ENCODE data around the gene NR1H2. TPM values are rescaled to one million over a fixed set of nuclear protein-coding genes. Genes with fewer than 3 reads are reported as not detected.
"Not testable (repeated sequence)": the region's sequence is repeated elsewhere in the genome, so short reads cannot be mapped to it uniquely, and the experiment has no call there.

Gene NR1H2
- total RNA-seq, 1 donor from 2014 or later = 28.3 TPM

DNA sequence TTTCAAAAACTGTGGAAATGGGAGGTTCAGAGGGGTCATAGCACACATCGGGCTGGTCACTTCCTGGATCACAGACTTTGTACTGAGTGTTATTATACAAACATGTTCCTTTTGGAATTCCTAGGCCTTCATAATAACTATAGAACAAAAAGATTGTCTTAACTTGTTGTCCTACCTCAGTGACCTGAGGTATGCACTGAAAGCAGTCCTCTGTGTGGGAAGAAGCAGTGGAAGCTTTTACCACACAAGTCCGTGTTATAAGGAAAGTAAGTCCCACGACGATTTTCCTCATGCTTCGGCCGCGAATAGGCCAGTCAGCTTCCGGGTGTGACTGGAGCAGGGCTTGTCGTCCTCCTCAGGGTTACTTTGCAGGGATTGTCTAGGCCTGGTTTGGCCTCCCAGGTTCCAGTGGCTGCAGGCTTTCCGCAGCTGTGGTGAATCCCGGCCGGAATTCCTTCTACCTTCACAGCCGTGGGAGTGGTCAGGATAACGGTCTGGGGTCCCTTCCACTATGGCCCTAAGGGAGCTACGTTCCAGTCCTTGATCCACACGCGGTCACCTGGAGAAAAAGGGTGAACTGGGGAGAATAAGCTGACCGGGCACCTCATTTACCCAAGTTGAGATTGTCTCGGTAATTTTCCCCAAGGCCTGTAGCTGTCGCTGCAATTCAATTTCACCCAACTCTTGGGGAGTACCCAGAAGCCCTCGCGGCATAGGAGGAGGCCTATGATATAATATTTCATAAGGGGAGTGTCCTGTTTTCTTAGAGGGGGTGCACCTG lies 26.8 kb upstream of the NR1H2 start:
- Mint-ChIP-seq H3K4me3 (ENCODE audit: unreplicated experiment) (no peak overlapping the region), H3K36me3 (ENCODE audit: unreplicated experiment) (peaks cover 9% of the 10 kb centered on the region), H3K4me1 (ENCODE audit: low read depth, unreplicated experiment) (no peaks in the 10 kb centered on the region), H3K9me3 (ENCODE audit: unreplicated experiment) (peaks cover 1% of the 10 kb centered on the region), H3K27me3 (ENCODE audit: unreplicated experiment) (no peaks in the 10 kb centered on the region), H3K27ac (ENCODE audit: unreplicated experiment) (no peak overlapping the region)
- TF ChIP-seq, protein P1, sequence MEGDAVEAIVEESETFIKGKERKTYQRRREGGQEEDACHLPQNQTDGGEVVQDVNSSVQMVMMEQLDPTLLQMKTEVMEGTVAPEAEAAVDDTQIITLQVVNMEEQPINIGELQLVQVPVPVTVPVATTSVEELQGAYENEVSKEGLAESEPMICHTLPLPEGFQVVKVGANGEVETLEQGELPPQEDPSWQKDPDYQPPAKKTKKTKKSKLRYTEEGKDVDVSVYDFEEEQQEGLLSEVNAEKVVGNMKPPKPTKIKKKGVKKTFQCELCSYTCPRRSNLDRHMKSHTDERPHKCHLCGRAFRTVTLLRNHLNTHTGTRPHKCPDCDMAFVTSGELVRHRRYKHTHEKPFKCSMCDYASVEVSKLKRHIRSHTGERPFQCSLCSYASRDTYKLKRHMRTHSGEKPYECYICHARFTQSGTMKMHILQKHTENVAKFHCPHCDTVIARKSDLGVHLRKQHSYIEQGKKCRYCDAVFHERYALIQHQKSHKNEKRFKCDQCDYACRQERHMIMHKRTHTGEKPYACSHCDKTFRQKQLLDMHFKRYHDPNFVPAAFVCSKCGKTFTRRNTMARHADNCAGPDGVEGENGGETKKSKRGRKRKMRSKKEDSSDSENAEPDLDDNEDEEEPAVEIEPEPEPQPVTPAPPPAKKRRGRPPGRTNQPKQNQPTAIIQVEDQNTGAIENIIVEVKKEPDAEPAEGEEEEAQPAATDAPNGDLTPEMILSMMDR (IDR thresholded peaks at IDR 0.05; ENCODE audit: partially characterized antibody, unreplicated experiment) = no peak
- no peak for DNase-seq

GRCh38 chr19:50352242-50352641 lies 24.0 kb upstream of the NR1H2 start:
- Mint-ChIP-seq H3K4me1 (ENCODE audit: low read depth, unreplicated experiment) (no peaks in the 10 kb centered on the region), H3K27me3 (ENCODE audit: unreplicated experiment) (no peaks in the 10 kb centered on the region), H3K36me3 (ENCODE audit: unreplicated experiment) (no peaks in the 10 kb centered on the region)

GRCh38 chr19:50353487-50353880 lies 22.8 kb upstream of the NR1H2 start:
- not testable (repeated sequence) for H3K9me3 Mint-ChIP-seq (ENCODE audit: unreplicated experiment); DNase-seq; H3K27me3 Mint-ChIP-seq (ENCODE audit: unreplicated experiment); H3K4me1 Mint-ChIP-seq (ENCODE audit: low read depth, unreplicated experiment); H3K27ac Mint-ChIP-seq (ENCODE audit: unreplicated experiment); H3K36me3 Mint-ChIP-seq (ENCODE audit: unreplicated experiment); H3K4me3 Mint-ChIP-seq (ENCODE audit: unreplicated experiment)

More at GRCh38 chr19:50352242-50352641, 24.0 kb upstream of the NR1H2 start:
- Mint-ChIP-seq H3K27ac (ENCODE audit: unreplicated experiment) (no peak overlapping the region), H3K4me3 (ENCODE audit: unreplicated experiment) (no peak overlapping the region), H3K9me3 (ENCODE audit: unreplicated experiment) (no peaks in the 10 kb centered on the region)
- no peak for DNase-seq
- TF ChIP-seq, protein P1 (IDR thresholded peaks at IDR 0.05; ENCODE audit: partially characterized antibody, unreplicated experiment) = no peak

GRCh38 chr19:50356691-50357177 lies 19.5 kb upstream of the NR1H2 start:
- Mint-ChIP-seq H3K4me3 (ENCODE audit: unreplicated experiment) (peak overlapping the region; percentile 2), H3K27me3 (ENCODE audit: unreplicated experiment) (peaks cover 3% of the 10 kb centered on the region), H3K9me3 (ENCODE audit: unreplicated experiment) (peaks cover 4% of the 10 kb centered on the region), H3K4me1 (ENCODE audit: low read depth, unreplicated experiment) (no peaks in the 10 kb centered on the region), H3K36me3 (ENCODE audit: unreplicated experiment) (no peaks in the 10 kb centered on the region), H3K27ac (ENCODE audit: unreplicated experiment) (no peak overlapping the region)
- TF ChIP-seq, protein P1 (IDR thresholded peaks at IDR 0.05; ENCODE audit: partially characterized antibody, unreplicated experiment) = no peak
- no peak for DNase-seq

DNA sequence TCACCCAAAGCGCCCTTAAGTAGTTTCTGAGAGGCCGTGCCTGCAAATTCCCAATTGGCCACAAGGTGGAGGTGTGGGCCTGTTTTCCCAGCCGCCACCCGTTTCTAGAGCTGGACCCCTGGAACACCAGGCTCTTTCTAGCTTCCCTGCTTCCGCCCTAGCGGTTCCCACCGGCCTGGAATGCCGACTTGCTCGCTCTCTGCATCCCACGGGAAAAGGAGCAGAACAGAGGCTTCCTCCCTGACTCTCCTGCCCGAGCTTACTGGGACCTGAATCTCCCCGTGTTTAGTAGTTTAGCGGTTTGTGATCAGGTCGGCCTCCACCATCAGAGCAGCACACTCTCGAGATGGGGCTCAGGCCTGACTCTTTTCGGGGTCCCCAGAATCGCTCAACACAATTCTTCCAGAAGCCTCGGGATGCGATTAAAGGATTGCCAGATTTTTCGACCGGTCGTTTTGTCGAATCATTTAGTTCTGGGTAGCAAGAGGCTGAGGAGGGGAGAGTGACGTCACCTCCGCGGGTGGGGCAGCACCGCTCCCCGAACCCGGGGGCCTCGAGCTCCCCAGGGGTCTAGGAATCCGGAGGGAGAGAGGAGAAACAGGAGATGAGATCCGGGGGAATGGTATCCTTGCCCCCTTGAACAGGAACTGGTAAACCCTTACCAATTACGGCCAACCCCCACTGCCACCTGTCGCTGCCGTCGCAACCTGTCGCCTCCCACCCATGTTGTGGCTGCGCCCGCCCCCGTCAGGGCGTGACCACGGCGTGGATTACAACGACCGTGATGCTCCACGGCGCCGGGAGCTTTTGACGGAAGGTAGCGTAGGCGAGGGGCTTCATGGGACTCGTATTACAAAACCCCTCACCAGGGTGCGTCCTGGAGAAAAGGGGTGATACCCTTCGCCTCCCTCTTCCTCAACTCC lies 18.8 kb upstream of the NR1H2 start:
- TF ChIP-seq, protein P1 (IDR thresholded peaks at IDR 0.05; ENCODE audit: partially characterized antibody, unreplicated experiment) = peak; percentile 90
- Mint-ChIP-seq H3K27ac (ENCODE audit: unreplicated experiment) (no peak overlapping the region), H3K9me3 (ENCODE audit: unreplicated experiment) (peaks cover 4% of the 10 kb centered on the region)

More for the DNA sequence above, 18.8 kb upstream of the NR1H2 start:
- H3K36me3 Mint-ChIP-seq (ENCODE audit: unreplicated experiment) = no peaks in the 10 kb centered on the region
- H3K27me3 Mint-ChIP-seq (ENCODE audit: unreplicated experiment) = peaks cover 3% of the 10 kb centered on the region
- no peaks in the 10 kb centered on the region for H3K4me1 Mint-ChIP-seq (ENCODE audit: low read depth, unreplicated experiment)
- peak overlapping the region; percentile 2 for H3K4me3 Mint-ChIP-seq (ENCODE audit: unreplicated experiment)
- peak; percentile 70 for DNase-seq
